H1 (cell line): ENCODE measurements around the gene RAMP3. TPM values are rescaled to one million over a fixed set of nuclear protein-coding genes. Genes with fewer than 3 reads are reported as not detected.

Experiments
- HDAC6 ChIP-seq: IDR thresholded peaks from one replicate; pipeline ENCODE4 v1.7.1; 2012; ENCODE audit warnings: low read depth, mild to moderate bottlenecking, inconsistent platforms, low read length, moderate library complexity
- SP4 ChIP-seq: IDR thresholded peaks from 2 replicates; pipeline ENCODE4 v1.6.1; 2012; ENCODE audit warnings: low read length, inconsistent platforms
- polyA plus RNA-seq, 7 experiments: library from polyadenylated mRNA; depleted of rRNA in 3 of 7; stranded (reverse) in 5 of 7; unstranded in 2 of 7; fragments of >200 nt in 5 of 7; fragments of 200-250 nt in 2 of 7; gene quantifications; 1 replicate in 5 of 7; 2 replicates in 1 of 7; 4 replicates in 1 of 7; pipeline versions ENCODE4 v1.2.1 to v1.2.3, GENCODE V29; 2011 to 2013; ENCODE audit warnings: missing spikeins in 2 of 7, mixed read lengths in 2 of 7
- total RNA-seq: library from RNA; stranded (reverse); fragmentation: NEBNext Ultra II Directional; extraction: Animal tissue kit (Norgen Biotek cat#: 25700); gene quantifications from 2 replicates; pipeline ENCODE4 v1.2.1, GENCODE V29; 2021
- TF ChIP-seq, protein P1 (sequence below): IDR thresholded peaks from 2 replicates; pipeline ENCODE4 v1.6.1; 2012; ENCODE audit warnings: inconsistent platforms

RAMP3 gene
- total and polyA plus RNA-seq, 2 of the 8 experiments (the other 6 are each of a cell fraction or from before 2014, with no cell fraction given), result 0.88 to 0.98 TPM

DNA sequence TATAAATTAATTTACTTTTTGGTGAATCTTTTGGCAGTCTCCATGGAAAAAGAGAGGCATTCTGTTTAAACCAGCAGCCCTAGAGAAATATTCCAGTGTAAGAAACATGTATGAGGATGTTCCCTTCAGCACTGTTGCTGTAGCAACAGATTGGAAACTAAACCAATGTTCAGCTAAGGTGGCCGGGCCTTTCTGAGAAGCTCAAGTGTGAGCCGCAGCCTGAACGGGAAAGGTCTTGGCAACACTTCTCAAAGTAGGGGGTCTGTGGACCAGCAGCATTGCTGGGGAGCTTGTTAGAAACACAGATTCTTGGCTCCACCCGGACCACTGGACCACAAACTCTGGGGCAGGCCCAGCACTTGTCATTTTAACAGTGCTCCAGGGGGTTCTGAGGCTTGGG, 36.2 kb downstream of the RAMP3 start (continued):
- no peak for TF ChIP-seq HDAC6
- TF ChIP-seq SP4, result no peak
- TF ChIP-seq, protein P1, sequence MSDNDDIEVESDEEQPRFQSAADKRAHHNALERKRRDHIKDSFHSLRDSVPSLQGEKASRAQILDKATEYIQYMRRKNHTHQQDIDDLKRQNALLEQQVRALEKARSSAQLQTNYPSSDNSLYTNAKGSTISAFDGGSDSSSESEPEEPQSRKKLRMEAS, result no peak
- TF ChIP-seq, all 59 proteins: peak for 0
